SK-N-SH (cell line): ENCODE data around the gene GSE1. TPM values are rescaled to one million over a fixed set of nuclear protein-coding genes. Genes with fewer than 3 reads are reported as not detected.

Experiments used
- CTCF ChIA-PET: fragments of 300-600, 350-600 bp; formaldehyde crosslinking; extraction: SDS; loops from one replicate; lab custom pipeline; 2021; lab: Yijun Ruan, JAX
- POLR2A ChIA-PET: fragments of 350-600 bp; sonication (Branson Sonifier 250); formaldehyde crosslinking; extraction: SDS; loops from one replicate; lab custom pipeline; 2020; ENCODE audit warnings: antibody characterized with exemption, inconsistent platforms; lab: Yijun Ruan, JAX
- DNase-seq: peaks from one replicate; pipeline ENCODE4 v3.0.0; 2012
- H2AFZ ChIP-seq: fragments of 200-600 bp; sonication (generic); 2 replicates; pipeline ENCODE4 v1.8.1; 2016; ENCODE audit warnings: antibody characterized with exemption, mild to moderate bottlenecking, low read depth
- H3F3A ChIP-seq: fragments of 200-600 bp; sonication (generic); replicated peaks from 2 replicates; pipeline ENCODE3; 2016; ENCODE audit warnings: antibody characterized with exemption, mild to moderate bottlenecking; ENCODE audit not compliant: insufficient read depth
- H3K27ac ChIP-seq, 2 experiments: fragments of 200-500 bp in 1 of 2; fragments of 200-600 bp in 1 of 2; sonication (Bioruptor generic) in 1 of 2; sonication (generic), shearing (Covaris generic) in 1 of 2; 2 replicates each; pipeline versions ENCODE4 v1.5.1 to v1.6.1; 2014 to 2016; ENCODE audit warnings: low read depth in 2 of 2, inconsistent platforms in 1 of 2, low read length in 1 of 2, mild to moderate bottlenecking in 1 of 2, mixed read lengths in 1 of 2
- H3K27me3 ChIP-seq: fragments of 200-600 bp; sonication (generic), shearing (Covaris generic); 2 replicates; pipeline ENCODE4 v1.6.1; 2016; ENCODE audit warnings: mixed run types; ENCODE audit not compliant: insufficient read depth
- H3K36me3 ChIP-seq, 2 experiments: fragments of 200-500 bp in 1 of 2; fragments of 200-600 bp in 1 of 2; sonication (Bioruptor generic) in 1 of 2; sonication (generic) in 1 of 2; replicated peaks in 1 of 2; 2 replicates each; pipeline versions ENCODE3 to v1.5.1; 2014 to 2016; ENCODE audit warnings: low read length in 1 of 2, mild to moderate bottlenecking in 1 of 2; ENCODE audit not compliant: insufficient read depth in 2 of 2, control insufficient read depth in 1 of 2
- H3K4me1 ChIP-seq, 2 experiments: fragments of 200-500 bp in 1 of 2; fragments of 200-600 bp in 1 of 2; sonication (Bioruptor generic) in 1 of 2; sonication (generic), shearing (Covaris generic) in 1 of 2; 2 replicates each; pipeline versions ENCODE4 v1.5.1 to v1.6.1; 2014 to 2016; ENCODE audit warnings: low read depth in 1 of 2, low read length in 1 of 2, mixed run types in 1 of 2; ENCODE audit not compliant: insufficient read depth in 2 of 2, control insufficient read depth in 1 of 2
- H3K4me2 ChIP-seq: fragments of 200-600 bp; sonication (generic), shearing (Covaris generic); 2 replicates; pipeline ENCODE4 v1.6.1; 2017; ENCODE audit warnings: mixed run types
- H3K4me3 ChIP-seq, 2 experiments: fragments of 200-500 bp in 1 of 2; fragments of 200-600 bp in 1 of 2; sonication (Bioruptor generic) in 1 of 2; sonication (generic), shearing (Covaris generic) in 1 of 2; 2 replicates each; pipeline versions ENCODE4 v1.5.1 to v1.8.1; 2014 to 2016; ENCODE audit warnings: low read depth in 2 of 2, inconsistent platforms in 1 of 2, low read length in 1 of 2, mild to moderate bottlenecking in 1 of 2, mixed read lengths in 1 of 2, moderate library complexity in 1 of 2
- H3K79me2 ChIP-seq: fragments of 200-600 bp; sonication (generic); 2 replicates; pipeline ENCODE4 v1.8.1; 2017; ENCODE audit warnings: mild to moderate bottlenecking; ENCODE audit not compliant: insufficient read depth
- H3K9ac ChIP-seq: fragments of 200-600 bp; sonication (generic); 2 replicates; pipeline ENCODE4 v1.6.1; 2017; ENCODE audit warnings: mixed run types
- H3K9me2 ChIP-seq: fragments of 200-600 bp; sonication (generic); 2 replicates; pipeline ENCODE4 v1.6.1; 2017; ENCODE audit warnings: mixed run types
- H3K9me3 ChIP-seq: fragments of 200-600 bp; sonication (generic); 2 replicates; pipeline ENCODE4 v1.6.1; 2017; ENCODE audit warnings: mixed run types, mild to moderate bottlenecking, moderate library complexity
- H4K20me1 ChIP-seq: fragments of 200-600 bp; sonication (generic); 2 replicates; pipeline ENCODE4 v1.6.1; 2017; ENCODE audit warnings: mild to moderate bottlenecking, mixed run types; ENCODE audit not compliant: insufficient read depth
- CHD2 ChIP-seq: fragments of 150-350 bp; IDR thresholded peaks from 2 replicates; pipeline ENCODE4 v1.6.1; 2018; ENCODE audit warnings: low read length; ENCODE audit not compliant: partially characterized antibody
- ELF1 ChIP-seq: IDR thresholded peaks from 2 replicates; pipeline ENCODE4 v1.4.0; 2012
- EP300 ChIP-seq, 2 experiments: IDR thresholded peaks; 2 replicates each; pipeline versions ENCODE4 v1.4.0 to v1.6.1; 2012; ENCODE audit warnings: borderline replicate concordance in 1 of 2, low read depth in 1 of 2, low read length in 1 of 2
- EZH2phosphoT487 ChIP-seq: fragments of 200-600 bp; sonication (generic); IDR thresholded peaks from 2 replicates; pipeline ENCODE4 v1.6.1; 2017; ENCODE audit warnings: low read depth, mixed run types, mild to moderate bottlenecking, antibody characterized with exemption, moderate library complexity, borderline replicate concordance
- FOSL2 ChIP-seq: IDR thresholded peaks from 2 replicates; pipeline ENCODE4 v1.4.0; 2012; ENCODE audit warnings: low read depth, mild to moderate bottlenecking, moderate library complexity, borderline replicate concordance
- FOXM1 ChIP-seq: IDR thresholded peaks from 2 replicates; pipeline ENCODE4 v1.4.0; 2012; ENCODE audit warnings: low read depth, mild to moderate bottlenecking
- IRF3 ChIP-seq: fragments of 150-350 bp; IDR thresholded peaks from 2 replicates; pipeline ENCODE4 v1.6.1; 2016; ENCODE audit warnings: mild to moderate bottlenecking, low read depth, low read length
- MAX ChIP-seq: IDR thresholded peaks from 2 replicates; pipeline ENCODE4 v1.4.0; 2012; ENCODE audit warnings: low read depth
- NFIC ChIP-seq: IDR thresholded peaks from 2 replicates; pipeline ENCODE4 v1.4.0; 2012; ENCODE audit warnings: borderline replicate concordance
- NRF1 ChIP-seq: IDR thresholded peaks from 2 replicates; pipeline ENCODE4 v1.6.1; 2012; ENCODE audit warnings: low read depth, mild to moderate bottlenecking, low read length
- POLR2AphosphoS5 ChIP-seq: IDR thresholded peaks from 2 replicates; pipeline ENCODE4 v1.6.1; 2012; ENCODE audit warnings: low read depth, low read length
- RAD21 ChIP-seq: IDR thresholded peaks from 2 replicates; pipeline ENCODE4 v1.6.1; 2012; ENCODE audit warnings: mild to moderate bottlenecking, low read length
- RCOR1 ChIP-seq: fragments of 150-350 bp; IDR thresholded peaks from 2 replicates; pipeline ENCODE4 v1.6.1; 2017; ENCODE audit warnings: antibody characterized with exemption, low read length
- RFX5 ChIP-seq: IDR thresholded peaks from 2 replicates; pipeline ENCODE4 v1.6.1; 2012; ENCODE audit warnings: mild to moderate bottlenecking, improper control_type of control experiment, low read length
- TEAD4 ChIP-seq: IDR thresholded peaks from 2 replicates; pipeline ENCODE4 v1.4.0; 2012; ENCODE audit warnings: mild to moderate bottlenecking, borderline replicate concordance; ENCODE audit not compliant: insufficient read depth
- YY1 ChIP-seq: IDR thresholded peaks from 2 replicates; pipeline ENCODE4 v1.4.0; 2012; ENCODE audit warnings: low read depth, mild to moderate bottlenecking
- polyA plus RNA-seq, 3 experiments: library from polyadenylated mRNA; depleted of rRNA; stranded (reverse); fragments of >200 nt; gene quantifications; 2 replicates each; pipeline ENCODE4 v1.2.3, GENCODE V29; 2012
- TF ChIP-seq, protein P1 (sequence below): fragments of 200-600 bp; sonication (generic); IDR thresholded peaks from 2 replicates; pipeline ENCODE4 v1.6.1; 2017; ENCODE audit warnings: antibody characterized with exemption, mild to moderate bottlenecking, moderate library complexity
- TF ChIP-seq, protein P2 (sequence below): fragments of 150-350 bp; IDR thresholded peaks from 2 replicates; pipeline ENCODE4 v1.6.1; 2017; ENCODE audit warnings: antibody characterized with exemption, low read length, low read depth, borderline replicate concordance
- TF ChIP-seq, protein P3 (sequence below): IDR thresholded peaks from 2 replicates; pipeline ENCODE4 v1.6.1; 2012; ENCODE audit warnings: mild to moderate bottlenecking, low read depth, low read length, moderate library complexity
- TF ChIP-seq, protein P4 (sequence below): IDR thresholded peaks from 2 replicates; pipeline ENCODE4 v1.4.0; 2012; ENCODE audit warnings: low read depth, borderline replicate concordance

The GSE1 gene
- polyA plus RNA-seq, 1 of the 3 experiments (the other 2 are of a cell fraction): 26.5 TPM

DNA sequence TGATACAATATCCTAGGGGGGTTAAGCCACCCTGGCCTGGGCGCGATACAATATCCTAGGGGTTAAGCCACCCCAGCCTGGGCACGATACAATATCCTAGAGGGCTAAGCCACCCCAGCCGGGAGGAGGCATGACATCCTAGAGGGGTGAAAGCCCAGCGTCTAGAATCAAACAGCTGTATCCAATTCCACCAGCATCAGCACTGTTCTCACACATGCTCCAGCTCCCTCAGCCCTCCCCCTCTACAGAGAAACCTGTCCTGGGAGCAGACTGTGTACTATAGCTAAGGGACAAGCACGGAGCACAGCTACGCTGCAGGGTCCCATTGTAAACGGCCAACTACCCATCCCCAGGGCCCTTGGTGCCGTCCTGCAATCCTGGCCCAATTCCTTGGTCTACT lies 69.4 kb downstream of the GSE1 start (continued):
- TF ChIP-seq, protein P1, sequence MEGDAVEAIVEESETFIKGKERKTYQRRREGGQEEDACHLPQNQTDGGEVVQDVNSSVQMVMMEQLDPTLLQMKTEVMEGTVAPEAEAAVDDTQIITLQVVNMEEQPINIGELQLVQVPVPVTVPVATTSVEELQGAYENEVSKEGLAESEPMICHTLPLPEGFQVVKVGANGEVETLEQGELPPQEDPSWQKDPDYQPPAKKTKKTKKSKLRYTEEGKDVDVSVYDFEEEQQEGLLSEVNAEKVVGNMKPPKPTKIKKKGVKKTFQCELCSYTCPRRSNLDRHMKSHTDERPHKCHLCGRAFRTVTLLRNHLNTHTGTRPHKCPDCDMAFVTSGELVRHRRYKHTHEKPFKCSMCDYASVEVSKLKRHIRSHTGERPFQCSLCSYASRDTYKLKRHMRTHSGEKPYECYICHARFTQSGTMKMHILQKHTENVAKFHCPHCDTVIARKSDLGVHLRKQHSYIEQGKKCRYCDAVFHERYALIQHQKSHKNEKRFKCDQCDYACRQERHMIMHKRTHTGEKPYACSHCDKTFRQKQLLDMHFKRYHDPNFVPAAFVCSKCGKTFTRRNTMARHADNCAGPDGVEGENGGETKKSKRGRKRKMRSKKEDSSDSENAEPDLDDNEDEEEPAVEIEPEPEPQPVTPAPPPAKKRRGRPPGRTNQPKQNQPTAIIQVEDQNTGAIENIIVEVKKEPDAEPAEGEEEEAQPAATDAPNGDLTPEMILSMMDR: no peak
- TF ChIP-seq IRF3: no peak
- TF ChIP-seq FOSL2: no peak
- TF ChIP-seq RFX5: no peak
- TF ChIP-seq NRF1: no peak
- TF ChIP-seq YY1: no peak
- TF ChIP-seq, protein P2, sequence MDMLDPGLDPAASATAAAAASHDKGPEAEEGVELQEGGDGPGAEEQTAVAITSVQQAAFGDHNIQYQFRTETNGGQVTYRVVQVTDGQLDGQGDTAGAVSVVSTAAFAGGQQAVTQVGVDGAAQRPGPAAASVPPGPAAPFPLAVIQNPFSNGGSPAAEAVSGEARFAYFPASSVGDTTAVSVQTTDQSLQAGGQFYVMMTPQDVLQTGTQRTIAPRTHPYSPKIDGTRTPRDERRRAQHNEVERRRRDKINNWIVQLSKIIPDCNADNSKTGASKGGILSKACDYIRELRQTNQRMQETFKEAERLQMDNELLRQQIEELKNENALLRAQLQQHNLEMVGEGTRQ: no peak

DNA sequence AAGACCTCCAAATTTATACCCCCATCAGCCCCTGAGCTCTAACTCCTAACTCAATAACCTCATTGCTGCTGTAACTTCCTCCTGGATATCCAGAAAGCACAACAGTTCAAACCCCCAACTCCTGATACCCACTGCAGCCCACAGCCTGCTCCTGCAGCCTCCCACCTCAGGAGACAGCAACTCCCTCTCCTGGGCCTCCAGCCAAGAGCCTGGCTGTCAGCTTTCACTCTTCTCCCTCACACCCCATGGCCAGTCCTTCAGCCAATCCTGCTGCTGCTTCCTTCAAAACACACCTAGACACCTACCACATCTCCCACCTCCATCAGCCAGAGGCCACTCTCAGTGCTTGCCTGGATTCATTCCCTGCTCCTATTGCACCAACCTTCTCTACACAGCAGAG lies 70.2 kb downstream of the GSE1 start:
- Histone ChIP-seq H3K4me1 (peaks cover 0 to 11% of the 10 kb centered on the region in 2 experiments; a peak in 1 of 4 replicates), H3K9me3 (no peaks in the 10 kb centered on the region), H3K9me2 (no peaks in the 10 kb centered on the region), H3K27me3 (no peaks in the 10 kb centered on the region), H3F3A (peaks cover 6% of the 10 kb centered on the region), H2AFZ (no peak overlapping the region), H3K79me2 (peaks cover 22% of the 10 kb centered on the region; the same call in 1 of the 2 replicates), H3K36me3 (peaks cover 6 to 13% of the 10 kb centered on the region in 2 experiments)
- CTCF ChIA-PET: interaction anchor here (1.5 to 13.2 kb wide), 4 partner anchors 9 to 568 kb away, joined by 4 to 138 read pairs (median 10); no protein-coding TSS in a partner anchor
- POLR2A ChIA-PET: no interaction called here
- no peak for DNase-seq
- no peak for TF ChIP-seq EP300 (IDR thresholded peaks at IDR 0.05; ENCODE audit: borderline replicate concordance in 1 of 2, low read depth in 1 of 2, low read length in 1 of 2)
- TF ChIP-seq, protein P3, sequence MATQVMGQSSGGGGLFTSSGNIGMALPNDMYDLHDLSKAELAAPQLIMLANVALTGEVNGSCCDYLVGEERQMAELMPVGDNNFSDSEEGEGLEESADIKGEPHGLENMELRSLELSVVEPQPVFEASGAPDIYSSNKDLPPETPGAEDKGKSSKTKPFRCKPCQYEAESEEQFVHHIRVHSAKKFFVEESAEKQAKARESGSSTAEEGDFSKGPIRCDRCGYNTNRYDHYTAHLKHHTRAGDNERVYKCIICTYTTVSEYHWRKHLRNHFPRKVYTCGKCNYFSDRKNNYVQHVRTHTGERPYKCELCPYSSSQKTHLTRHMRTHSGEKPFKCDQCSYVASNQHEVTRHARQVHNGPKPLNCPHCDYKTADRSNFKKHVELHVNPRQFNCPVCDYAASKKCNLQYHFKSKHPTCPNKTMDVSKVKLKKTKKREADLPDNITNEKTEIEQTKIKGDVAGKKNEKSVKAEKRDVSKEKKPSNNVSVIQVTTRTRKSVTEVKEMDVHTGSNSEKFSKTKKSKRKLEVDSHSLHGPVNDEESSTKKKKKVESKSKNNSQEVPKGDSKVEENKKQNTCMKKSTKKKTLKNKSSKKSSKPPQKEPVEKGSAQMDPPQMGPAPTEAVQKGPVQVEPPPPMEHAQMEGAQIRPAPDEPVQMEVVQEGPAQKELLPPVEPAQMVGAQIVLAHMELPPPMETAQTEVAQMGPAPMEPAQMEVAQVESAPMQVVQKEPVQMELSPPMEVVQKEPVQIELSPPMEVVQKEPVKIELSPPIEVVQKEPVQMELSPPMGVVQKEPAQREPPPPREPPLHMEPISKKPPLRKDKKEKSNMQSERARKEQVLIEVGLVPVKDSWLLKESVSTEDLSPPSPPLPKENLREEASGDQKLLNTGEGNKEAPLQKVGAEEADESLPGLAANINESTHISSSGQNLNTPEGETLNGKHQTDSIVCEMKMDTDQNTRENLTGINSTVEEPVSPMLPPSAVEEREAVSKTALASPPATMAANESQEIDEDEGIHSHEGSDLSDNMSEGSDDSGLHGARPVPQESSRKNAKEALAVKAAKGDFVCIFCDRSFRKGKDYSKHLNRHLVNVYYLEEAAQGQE: no peak
- TF ChIP-seq TEAD4: no peak
- TF ChIP-seq EZH2phosphoT487: no peak
- TF ChIP-seq FOXM1: no peak
- no peak for TF ChIP-seq RFX5
- TF ChIP-seq MAX: no peak
- TF ChIP-seq, protein P4, sequence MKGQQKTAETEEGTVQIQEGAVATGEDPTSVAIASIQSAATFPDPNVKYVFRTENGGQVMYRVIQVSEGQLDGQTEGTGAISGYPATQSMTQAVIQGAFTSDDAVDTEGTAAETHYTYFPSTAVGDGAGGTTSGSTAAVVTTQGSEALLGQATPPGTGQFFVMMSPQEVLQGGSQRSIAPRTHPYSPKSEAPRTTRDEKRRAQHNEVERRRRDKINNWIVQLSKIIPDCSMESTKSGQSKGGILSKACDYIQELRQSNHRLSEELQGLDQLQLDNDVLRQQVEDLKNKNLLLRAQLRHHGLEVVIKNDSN: no peak
- TF ChIP-seq NFIC: no peak
- no peak for TF ChIP-seq RCOR1
- TF ChIP-seq NRF1: no peak
- TF ChIP-seq ELF1: no peak
- TF ChIP-seq POLR2AphosphoS5: no peak
- TF ChIP-seq, protein P1: no peak
- TF ChIP-seq CHD2: no peak
- TF ChIP-seq RAD21: no peak
- TF ChIP-seq YY1: no peak
- TF ChIP-seq, all 33 proteins: peak for 0
- Histone ChIP-seq H3K27ac (no peak overlapping the region), H3K4me2 (no peak overlapping the region), H4K20me1 (no peaks in the 10 kb centered on the region), H3K9ac (no peak overlapping the region), H3K4me3 (no peak overlapping the region)
